T-helper 1 cell treated with Interleukin-12 subunit alpha and Interleukin-12 subunit beta and Interleukin-4 antibody, amounts not matched to agents 30 μg/mL and 1 μg/mL, for 36 hours (primary cell): ENCODE results near the gene DYRK1B.
"Not testable (repeated sequence)": the region's sequence is repeated elsewhere in the genome, so short reads cannot be mapped to it uniquely, and the experiment has no call there.

Experiments
- H3K27ac Mint-ChIP-seq: one replicate; pipeline ENCODE4 v1.8.0; 2021; ENCODE audit warnings: mild to moderate bottlenecking, mixed read lengths
- H3K27me3 Mint-ChIP-seq: one replicate; pipeline ENCODE4 v1.8.0; 2021; ENCODE audit warnings: low read depth, mixed read lengths
- H3K36me3 Mint-ChIP-seq: one replicate; pipeline ENCODE4 v1.8.0; 2021; ENCODE audit warnings: low read depth, mixed read lengths
- H3K4me1 Mint-ChIP-seq: one replicate; pipeline ENCODE4 v1.8.0; 2021; ENCODE audit warnings: low read depth, mixed read lengths
- H3K4me3 Mint-ChIP-seq: one replicate; pipeline ENCODE4 v1.8.0; 2021; ENCODE audit warnings: mild to moderate bottlenecking, moderate library complexity, mixed read lengths
- H3K9me3 Mint-ChIP-seq: one replicate; pipeline ENCODE4 v1.8.0; 2021; ENCODE audit warnings: mixed read lengths

DYRK1B gene

GRCh38 chr19:39833464-39834286 is at the start of gene DYRK1B:
TSS of gene DYRK1B (minus strand) at chr19:39834162. CDS start at chr19:39831867, 2,295 bp downstream.
- no peaks in the 10 kb centered on the region for H3K27me3 Mint-ChIP-seq
- H3K27ac Mint-ChIP-seq, result peak within 1 kb of the TSS; percentile 81

DNA sequence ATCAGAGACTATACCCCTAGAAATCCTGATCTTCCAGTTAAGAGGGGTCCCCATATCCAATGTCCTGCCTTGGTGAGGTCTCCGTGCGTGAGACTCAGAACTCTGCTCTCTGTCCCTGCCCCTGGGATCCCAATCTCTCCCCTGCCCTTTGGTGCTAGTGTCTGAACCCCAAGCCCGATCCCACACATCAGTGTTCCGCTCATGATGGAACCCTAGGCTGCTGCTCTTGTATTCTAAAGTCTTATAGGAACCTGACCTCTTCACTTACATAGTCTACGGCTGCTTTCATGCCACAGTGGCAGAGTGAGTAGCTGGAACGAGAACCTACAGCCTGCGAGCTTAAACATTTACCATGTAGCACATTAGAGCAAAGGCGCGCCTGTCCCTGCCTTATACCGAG is 48.7 kb upstream of the DYRK1B start:
- not testable (repeated sequence) for H3K36me3 Mint-ChIP-seq, H3K27ac Mint-ChIP-seq, H3K4me3 Mint-ChIP-seq, H3K4me1 Mint-ChIP-seq, H3K9me3 Mint-ChIP-seq, H3K27me3 Mint-ChIP-seq

More at GRCh38 chr19:39833464-39834286, at the start of gene DYRK1B:
- peaks cover 24% of the 10 kb centered on the region for H3K4me1 Mint-ChIP-seq
- no peaks in the 10 kb centered on the region for H3K9me3 Mint-ChIP-seq
- peak within 1 kb of the TSS; percentile 77 for H3K4me3 Mint-ChIP-seq
- peaks cover 36% of the 10 kb centered on the region for H3K36me3 Mint-ChIP-seq

DNA sequence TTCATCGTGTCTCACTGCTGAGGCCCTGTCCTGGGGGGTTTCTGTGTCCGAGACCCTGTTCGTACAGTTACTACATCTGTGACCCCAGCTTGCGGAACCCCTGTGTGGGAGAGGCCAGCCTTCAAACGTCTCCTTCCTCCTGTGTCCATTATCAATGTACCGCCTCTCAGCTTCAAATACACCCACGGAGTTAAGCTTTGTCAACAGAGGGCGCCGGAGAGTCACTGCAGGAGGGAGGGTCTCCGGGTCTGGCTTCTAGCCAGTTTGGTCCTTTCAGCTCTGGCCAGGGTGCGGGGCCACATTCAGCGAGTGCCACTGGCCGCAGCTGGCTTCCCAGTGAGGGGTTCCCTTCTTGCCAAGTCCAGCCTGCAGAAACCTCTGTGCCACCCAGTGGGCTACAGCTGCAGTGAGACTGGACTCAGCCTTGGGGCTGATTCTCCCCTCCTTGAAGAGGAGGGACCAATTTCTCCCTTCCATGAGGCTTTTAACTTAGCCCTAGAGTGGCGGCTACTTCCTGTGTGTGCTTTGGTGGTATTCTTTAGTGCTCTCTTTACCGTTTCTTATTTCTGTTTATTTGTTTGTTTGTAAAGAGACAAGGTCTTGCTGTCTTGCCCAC is 47.6 kb upstream of the DYRK1B start:
- not testable (repeated sequence) for H3K9me3 Mint-ChIP-seq, H3K36me3 Mint-ChIP-seq, H3K4me3 Mint-ChIP-seq, H3K4me1 Mint-ChIP-seq, H3K27ac Mint-ChIP-seq, H3K27me3 Mint-ChIP-seq

DNA sequence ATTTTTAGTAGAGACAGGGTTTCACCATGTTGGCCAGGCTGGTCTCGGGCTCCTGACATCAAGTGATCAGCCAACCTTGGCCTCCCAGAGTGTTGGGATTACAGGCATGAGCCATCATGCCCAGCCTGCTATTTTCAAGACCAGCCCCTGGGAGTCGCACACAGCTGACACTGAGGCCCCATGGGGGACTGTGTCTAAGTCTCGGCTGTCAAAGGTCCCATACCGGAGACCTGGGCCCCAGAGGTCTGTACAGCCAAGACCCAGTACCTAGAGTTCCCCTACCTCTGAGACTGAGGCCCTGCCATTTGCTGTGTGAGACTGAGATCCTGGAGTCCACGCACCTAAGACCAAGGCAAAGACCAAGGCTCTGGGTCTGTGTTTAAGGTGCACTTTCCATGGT is 46.3 kb upstream of the DYRK1B start:
- not testable (repeated sequence) for H3K27me3 Mint-ChIP-seq

GRCh38 chr19:39879796-39880195 is 45.8 kb upstream of the DYRK1B start:
- not testable (repeated sequence) for H3K4me3 Mint-ChIP-seq, H3K27ac Mint-ChIP-seq, H3K9me3 Mint-ChIP-seq, H3K27me3 Mint-ChIP-seq, H3K36me3 Mint-ChIP-seq, H3K4me1 Mint-ChIP-seq

More for the DNA sequence above, 46.3 kb upstream of the DYRK1B start:
- H3K27ac Mint-ChIP-seq, H3K4me1 Mint-ChIP-seq, H3K4me3 Mint-ChIP-seq, H3K9me3 Mint-ChIP-seq, H3K36me3 Mint-ChIP-seq: not testable (repeated sequence)

DNA sequence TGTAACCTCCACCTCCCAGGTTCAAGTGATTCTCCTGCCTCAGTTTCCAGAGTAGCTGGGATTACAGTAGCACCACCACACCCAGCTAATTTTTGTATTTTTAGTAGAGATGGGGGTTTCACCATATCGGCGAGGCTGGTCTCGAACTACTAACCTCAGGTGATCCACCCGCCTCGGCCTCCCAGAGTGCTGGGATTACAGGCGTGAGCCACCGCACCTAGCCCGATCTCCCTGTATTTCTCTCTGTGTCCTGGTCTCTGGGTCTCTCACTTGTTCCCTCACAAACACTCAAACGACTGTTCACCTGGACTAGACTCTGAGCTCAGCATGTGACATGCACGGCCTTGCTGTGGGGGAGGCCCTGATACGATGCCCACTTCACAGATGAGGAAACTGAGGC is 44.9 kb upstream of the DYRK1B start:
- H3K36me3 Mint-ChIP-seq, H3K4me3 Mint-ChIP-seq, H3K9me3 Mint-ChIP-seq, H3K4me1 Mint-ChIP-seq, H3K27ac Mint-ChIP-seq, H3K27me3 Mint-ChIP-seq: not testable (repeated sequence)

GRCh38 chr19:39878398-39878797 is 44.4 kb upstream of the DYRK1B start:
- Mint-ChIP-seq H3K36me3 (no peaks in the 10 kb centered on the region), H3K4me3 (no peak overlapping the region), H3K27ac (no peak overlapping the region)

GRCh38 chr19:39877982-39878381 is 44.0 kb upstream of the DYRK1B start:
- H3K4me3 Mint-ChIP-seq, H3K27me3 Mint-ChIP-seq, H3K36me3 Mint-ChIP-seq, H3K9me3 Mint-ChIP-seq, H3K27ac Mint-ChIP-seq, H3K4me1 Mint-ChIP-seq: not testable (repeated sequence)

More at GRCh38 chr19:39878398-39878797, 44.4 kb upstream of the DYRK1B start:
- no peaks in the 10 kb centered on the region for H3K4me1 Mint-ChIP-seq
- no peaks in the 10 kb centered on the region for H3K27me3 Mint-ChIP-seq
- H3K9me3 Mint-ChIP-seq, result no peaks in the 10 kb centered on the region

GRCh38 chr19:39877488-39877887 is 43.5 kb upstream of the DYRK1B start:
- H3K27me3 Mint-ChIP-seq, H3K4me1 Mint-ChIP-seq, H3K9me3 Mint-ChIP-seq, H3K27ac Mint-ChIP-seq, H3K36me3 Mint-ChIP-seq, H3K4me3 Mint-ChIP-seq: not testable (repeated sequence)

DNA sequence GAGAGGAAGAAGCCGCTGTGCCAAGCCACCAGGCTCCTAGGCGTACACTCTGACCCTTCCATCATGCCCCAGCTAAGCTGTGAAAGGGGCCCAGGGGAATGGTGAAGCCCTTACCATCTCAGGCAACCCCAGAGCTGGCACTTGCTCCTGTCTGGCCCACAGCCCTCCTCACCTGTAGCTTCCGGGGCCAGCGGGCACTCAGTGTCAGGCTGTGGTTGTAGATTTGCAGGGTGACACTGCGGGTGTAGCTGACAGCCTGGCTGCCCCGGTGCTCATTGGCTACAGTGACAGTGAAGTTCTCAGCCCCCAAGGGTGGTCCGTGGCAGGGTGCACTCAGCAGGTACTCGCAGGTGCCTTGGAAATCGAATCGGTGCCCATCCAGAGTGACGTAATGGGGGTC is 42.5 kb upstream of the DYRK1B start:
- H3K27me3 Mint-ChIP-seq, H3K9me3 Mint-ChIP-seq, H3K27ac Mint-ChIP-seq, H3K4me1 Mint-ChIP-seq, H3K36me3 Mint-ChIP-seq, H3K4me3 Mint-ChIP-seq: not testable (repeated sequence)

GRCh38 chr19:39875401-39875864 is 41.5 kb upstream of the DYRK1B start:
- H3K4me1 Mint-ChIP-seq, H3K27me3 Mint-ChIP-seq, H3K36me3 Mint-ChIP-seq, H3K9me3 Mint-ChIP-seq, H3K4me3 Mint-ChIP-seq, H3K27ac Mint-ChIP-seq: not testable (repeated sequence)

GRCh38 chr19:39874404-39874803 is 40.4 kb upstream of the DYRK1B start:
- Mint-ChIP-seq H3K27me3 (no peaks in the 10 kb centered on the region), H3K9me3 (no peaks in the 10 kb centered on the region), H3K27ac (no peak overlapping the region), H3K4me3 (no peak overlapping the region), H3K4me1 (no peaks in the 10 kb centered on the region), H3K36me3 (no peaks in the 10 kb centered on the region)

DNA sequence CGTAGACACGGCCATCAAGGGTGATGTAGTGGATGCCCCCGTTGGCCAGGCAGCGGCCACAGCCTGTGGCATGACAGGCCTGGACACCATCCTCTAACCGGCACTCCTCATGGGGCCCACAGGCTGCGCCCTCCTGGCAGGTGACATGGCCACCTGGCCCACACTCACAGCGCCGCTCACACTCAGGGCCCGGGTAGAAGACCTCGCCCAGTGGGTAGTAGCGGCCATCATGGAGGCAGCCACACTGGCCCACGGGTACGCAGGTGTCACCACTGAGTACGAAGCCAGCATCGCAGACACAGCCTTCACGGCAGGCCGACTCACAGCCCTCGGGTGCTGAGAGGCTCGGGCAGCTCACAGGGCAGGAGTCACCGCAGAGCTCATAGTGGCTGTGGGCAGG is 39.4 kb upstream of the DYRK1B start:
- Mint-ChIP-seq H3K27me3 (no peaks in the 10 kb centered on the region), H3K27ac (no peak overlapping the region), H3K4me3 (no peak overlapping the region), H3K4me1 (no peaks in the 10 kb centered on the region), H3K9me3 (no peaks in the 10 kb centered on the region), H3K36me3 (peaks cover 1% of the 10 kb centered on the region)

DNA sequence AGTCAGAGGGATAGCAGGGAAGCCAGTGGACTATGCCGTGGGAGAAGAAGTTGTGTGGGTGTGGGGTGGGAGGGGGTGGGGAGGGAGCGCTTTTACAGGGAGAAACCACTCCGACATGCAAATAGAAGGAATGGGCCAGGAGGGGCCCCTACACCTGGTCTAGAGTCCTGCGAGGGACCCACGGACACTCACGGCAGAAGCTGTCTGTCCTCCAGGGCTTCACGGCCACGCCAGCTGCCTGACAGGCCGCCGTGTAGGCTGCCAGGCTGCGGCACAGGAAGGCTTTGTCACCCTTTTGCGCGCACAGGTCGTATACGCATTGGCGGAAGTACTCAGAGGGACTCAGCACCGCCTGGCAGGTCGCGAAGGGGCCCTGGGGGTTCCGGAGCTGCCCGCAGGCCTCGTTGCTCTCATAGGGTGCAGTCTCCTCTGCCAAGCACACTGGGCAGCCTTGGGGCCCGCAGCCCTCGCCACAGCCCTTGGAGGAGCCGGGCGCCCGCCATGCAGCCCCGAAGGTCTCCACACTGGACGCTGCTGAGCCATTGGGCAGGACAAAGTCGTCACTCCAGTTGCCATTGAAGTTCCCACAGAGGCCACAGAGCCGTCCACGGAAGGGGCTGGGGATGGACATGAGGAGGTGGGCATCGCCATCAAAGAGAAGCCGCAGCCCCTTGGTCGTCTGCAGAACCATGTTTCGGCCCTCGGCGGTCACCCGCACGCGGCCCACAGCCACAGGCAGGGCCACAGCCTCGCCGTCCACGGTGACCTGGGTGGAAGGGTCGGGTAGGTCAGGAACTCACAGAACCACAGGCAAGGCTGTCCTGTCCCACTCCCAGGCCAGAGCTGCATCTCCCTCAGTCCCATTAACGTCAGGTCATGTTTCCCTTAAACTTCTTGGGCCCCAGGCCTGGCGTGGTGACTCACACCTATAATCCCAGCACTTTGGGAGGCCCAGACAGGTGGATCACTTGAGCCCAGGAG is 38.2 kb upstream of the DYRK1B start:
- H3K4me1 Mint-ChIP-seq, result no peaks in the 10 kb centered on the region
- H3K36me3 Mint-ChIP-seq, result peaks cover 1% of the 10 kb centered on the region
- no peaks in the 10 kb centered on the region for H3K9me3 Mint-ChIP-seq
- no peaks in the 10 kb centered on the region for H3K27me3 Mint-ChIP-seq
- H3K27ac Mint-ChIP-seq, result no peak overlapping the region
- H3K4me3 Mint-ChIP-seq, result no peak overlapping the region
